ENCODE measurements around the gene SOBP.
"Not testable (repeated sequence)": the region's sequence is repeated elsewhere in the genome, so short reads cannot be mapped to it uniquely, and the experiment has no call there.

Gene SOBP

GRCh38 chr6:107489636-107490565, at the start of gene SOBP:
Gene SOBP (plus strand): TSS chr6:107490117. CDS start chr6:107490617, 500 bp downstream.
- no peak for DNase-seq (ENCODE audit: low spot score)

- no peak for DNase-seq (ENCODE audit: low spot score)
Observed at GRCh38 chr6:107440936-107441335, 49.0 kb upstream of the SOBP start.

DNA sequence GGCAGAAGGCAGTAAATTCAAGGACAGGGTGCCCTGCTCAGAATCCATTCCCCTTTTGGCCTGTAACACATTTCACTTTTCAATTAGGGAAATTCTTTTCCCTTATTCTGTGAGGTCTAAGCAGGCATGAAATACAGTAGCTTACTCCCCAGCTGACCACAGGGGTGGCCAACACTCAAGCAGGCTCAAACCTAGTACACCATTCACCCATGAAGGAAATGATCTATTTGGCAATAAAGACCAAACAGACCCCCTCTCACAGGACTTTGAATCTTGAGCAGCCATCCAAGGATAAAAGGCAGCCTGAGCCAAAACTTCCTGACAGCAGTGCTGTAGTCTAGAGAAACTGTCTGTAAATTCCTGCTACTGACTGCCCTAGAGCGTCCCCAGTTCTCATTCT, 48.2 kb upstream of the SOBP start:
- no peak for DNase-seq (ENCODE audit: low spot score)

GRCh38 chr6:107442938-107443607, 46.8 kb upstream of the SOBP start:
- no peak for DNase-seq (ENCODE audit: low spot score)

GRCh38 chr6:107443608-107444267, 46.2 kb upstream of the SOBP start:
- no peak for DNase-seq (ENCODE audit: low spot score)

GRCh38 chr6:107444277-107444676, 45.6 kb upstream of the SOBP start:
- no peak for DNase-seq (ENCODE audit: low spot score)

GRCh38 chr6:107447663-107448216, 42.2 kb upstream of the SOBP start:
- DNase-seq (ENCODE audit: low spot score): no peak

- DNase-seq (ENCODE audit: low spot score): no peak
Observed at GRCh38 chr6:107448776-107449175, 41.1 kb upstream of the SOBP start.

DNA sequence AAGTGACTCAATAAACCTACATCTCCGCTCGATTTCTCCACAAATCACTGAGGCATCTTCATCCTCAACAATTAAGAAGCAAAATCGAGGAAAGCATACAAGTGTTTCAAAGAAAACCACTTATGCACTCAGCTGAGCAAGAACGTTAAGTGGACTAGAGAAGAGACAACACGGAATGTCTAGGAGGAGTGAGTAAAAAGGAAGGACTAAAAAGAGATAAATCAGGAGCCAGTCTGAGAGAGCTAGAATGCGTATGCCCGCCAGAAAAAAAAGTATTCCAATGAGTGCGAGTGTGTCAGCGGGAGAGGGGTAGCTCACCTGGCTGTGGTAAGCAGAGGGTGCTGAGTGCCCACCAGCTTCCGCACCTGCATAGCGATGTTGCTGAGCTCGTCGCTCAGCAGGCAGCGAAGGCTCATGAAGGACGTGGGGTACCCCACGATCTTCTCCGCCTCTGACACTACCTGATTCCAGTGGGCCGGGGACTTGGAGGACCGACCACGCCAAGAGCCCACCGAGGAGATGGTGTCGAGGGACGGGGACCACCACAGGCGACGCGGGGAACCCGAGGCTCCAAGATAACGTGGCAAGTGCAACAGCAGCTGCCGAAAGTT, 31.1 kb upstream of the SOBP start:
- DNase-seq (ENCODE audit: low spot score): peak; percentile 20

GRCh38 chr6:107459283-107460082, 30.4 kb upstream of the SOBP start, which contains the start of gene PDSS2:
Gene PDSS2 (minus strand): TSS chr6:107459564. CDS start chr6:107459285, 279 bp downstream.
- peak; percentile 98 for DNase-seq (ENCODE audit: low spot score)

DNA sequence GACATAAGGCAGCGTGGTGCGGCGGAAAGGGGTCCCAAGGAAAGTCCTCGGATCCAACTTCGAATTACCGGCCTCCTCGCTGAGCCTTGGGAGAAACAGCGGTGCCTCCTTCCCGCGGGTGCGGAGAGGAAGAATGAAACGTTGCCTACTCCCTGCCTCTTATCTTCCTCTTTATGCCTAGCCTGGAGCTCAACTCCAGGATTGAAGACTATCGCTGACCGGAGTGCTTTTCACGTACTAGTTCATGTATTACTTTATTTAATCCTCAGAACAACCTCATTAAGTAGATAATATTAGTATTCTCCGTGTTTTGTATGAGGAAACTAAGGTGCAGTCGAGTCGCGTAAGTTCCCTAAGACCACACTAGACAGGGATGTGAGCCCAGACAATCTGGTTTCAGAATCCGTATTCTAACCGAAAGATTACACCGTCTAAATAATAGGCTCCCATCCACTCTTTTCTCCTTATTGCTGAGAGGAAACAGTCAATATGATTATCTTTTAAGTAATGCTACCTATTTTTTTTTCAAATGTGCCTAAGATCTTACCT, 29.8 kb upstream of the SOBP start:
- no peak for DNase-seq (ENCODE audit: low spot score)

- no peak for DNase-seq (ENCODE audit: low spot score)
Observed at GRCh38 chr6:107466062-107466461, 23.9 kb upstream of the SOBP start.

DNA sequence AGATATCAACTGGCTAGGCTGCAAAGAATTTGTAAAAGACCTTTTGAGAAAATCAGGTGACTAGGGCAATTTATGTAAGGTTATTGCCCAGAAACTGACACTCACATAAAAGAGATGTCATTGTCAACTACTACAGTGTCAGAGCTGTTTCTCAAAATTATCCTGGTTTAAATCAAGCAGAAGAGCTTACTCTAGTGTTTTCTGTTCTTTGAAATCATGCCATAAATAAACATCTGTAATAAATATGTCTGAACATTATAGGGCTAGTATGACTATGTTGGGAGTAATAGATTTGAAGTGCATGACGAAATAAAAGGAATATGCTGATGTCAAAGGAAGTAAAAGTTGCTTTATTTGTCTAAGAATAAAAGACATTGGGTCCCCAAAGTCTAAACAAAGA, 19.6 kb upstream of the SOBP start:
- no peak for DNase-seq (ENCODE audit: low spot score)

DNA sequence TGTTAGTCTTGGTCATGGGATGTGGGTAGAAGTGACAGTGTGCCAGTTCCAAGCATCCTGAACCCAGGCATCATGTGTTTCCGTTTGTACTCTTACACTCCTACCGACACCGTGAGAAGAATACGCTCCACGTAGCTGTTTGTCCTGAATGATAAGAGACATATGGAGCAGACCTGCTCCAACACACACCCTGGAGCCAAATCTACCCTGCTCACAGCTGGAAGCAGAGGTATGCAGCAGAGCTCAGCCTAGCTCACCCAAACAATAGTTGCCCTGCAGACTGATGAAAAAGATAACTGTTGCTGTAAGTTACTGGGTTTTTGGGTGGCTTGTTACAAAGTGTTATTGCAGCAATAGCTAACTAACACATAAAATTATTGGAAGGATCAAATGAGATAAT, 16.3 kb upstream of the SOBP start:
- no peak for DNase-seq (ENCODE audit: low spot score)

DNA sequence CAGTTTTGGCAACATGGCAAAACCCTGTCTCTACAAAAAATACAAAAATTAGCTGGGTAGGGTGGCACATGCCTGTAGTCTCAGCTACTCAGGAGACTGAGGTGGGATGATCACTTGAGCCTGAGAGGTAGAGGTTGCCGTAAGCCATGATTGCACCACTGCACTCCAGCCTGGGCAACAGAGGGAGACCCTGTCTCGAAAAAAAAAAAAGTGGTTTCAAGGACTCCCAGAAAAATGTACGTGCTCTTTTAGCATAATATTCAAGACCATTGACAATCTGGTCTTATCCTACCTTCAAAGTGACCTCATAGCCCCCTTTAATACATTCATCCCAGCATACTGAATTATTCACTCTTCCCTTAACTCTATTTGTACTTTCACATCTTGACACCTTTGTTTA, 14.6 kb upstream of the SOBP start:
- not testable (repeated sequence) for DNase-seq (ENCODE audit: low spot score)

DNA sequence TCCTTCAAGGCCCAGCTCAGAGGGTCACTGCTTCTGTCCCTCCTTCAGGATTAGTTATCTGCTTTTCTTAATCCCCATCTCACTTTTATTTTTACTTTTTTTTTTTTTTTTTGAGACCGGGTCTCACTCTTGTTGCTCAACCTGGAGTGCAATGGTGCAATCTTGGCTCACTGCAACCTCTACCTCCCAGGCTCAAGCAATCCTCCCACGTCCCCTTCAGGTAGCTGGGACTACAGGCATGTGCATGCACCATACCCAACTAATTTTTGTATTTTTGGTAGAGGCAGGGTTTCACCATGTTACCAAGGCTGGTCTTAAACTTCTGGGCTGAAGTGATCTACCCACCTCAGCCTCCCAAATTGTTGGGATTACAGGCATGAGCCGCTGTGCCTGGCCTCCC, 14.1 kb upstream of the SOBP start:
- DNase-seq (ENCODE audit: low spot score): not testable (repeated sequence)

- no peak for DNase-seq (ENCODE audit: low spot score)
Observed at GRCh38 chr6:107479089-107479690, 10.7 kb upstream of the SOBP start.

DNA sequence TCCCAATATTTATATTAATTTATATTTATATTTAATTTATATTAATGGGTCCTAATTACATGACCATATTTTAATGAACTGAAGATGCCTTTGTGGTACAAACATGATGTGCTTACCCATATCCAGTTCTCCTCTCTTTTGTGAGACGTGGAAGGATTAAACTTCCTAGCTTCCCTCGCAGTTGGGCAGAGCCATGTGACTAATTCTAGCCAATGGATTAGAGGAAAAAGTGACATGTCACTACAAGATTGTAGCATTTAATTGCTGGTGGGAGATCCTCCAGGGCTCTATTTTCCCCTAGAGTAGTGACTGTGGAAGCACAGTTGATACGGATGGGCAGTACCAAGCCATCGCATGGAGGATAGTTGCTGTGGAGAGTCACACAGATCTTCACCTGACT, 4.8 kb upstream of the SOBP start:
- DNase-seq (ENCODE audit: low spot score): no peak

GRCh38 chr6:107488174-107488874, 1.6 kb upstream of the SOBP start:
- DNase-seq (ENCODE audit: low spot score): no peak

Measured in hematopoietic multipotent progenitor cell treated with erythropoietin and hydrocortisone succinate and interleukin-3 and kit ligand, for 15 days (in vitro differentiated cells).